ENCODE results near the gene MICALL1.
"Not testable (repeated sequence)": the region's sequence is repeated elsewhere in the genome, so short reads cannot be mapped to it uniquely, and the experiment has no call there.

Gene MICALL1

DNA sequence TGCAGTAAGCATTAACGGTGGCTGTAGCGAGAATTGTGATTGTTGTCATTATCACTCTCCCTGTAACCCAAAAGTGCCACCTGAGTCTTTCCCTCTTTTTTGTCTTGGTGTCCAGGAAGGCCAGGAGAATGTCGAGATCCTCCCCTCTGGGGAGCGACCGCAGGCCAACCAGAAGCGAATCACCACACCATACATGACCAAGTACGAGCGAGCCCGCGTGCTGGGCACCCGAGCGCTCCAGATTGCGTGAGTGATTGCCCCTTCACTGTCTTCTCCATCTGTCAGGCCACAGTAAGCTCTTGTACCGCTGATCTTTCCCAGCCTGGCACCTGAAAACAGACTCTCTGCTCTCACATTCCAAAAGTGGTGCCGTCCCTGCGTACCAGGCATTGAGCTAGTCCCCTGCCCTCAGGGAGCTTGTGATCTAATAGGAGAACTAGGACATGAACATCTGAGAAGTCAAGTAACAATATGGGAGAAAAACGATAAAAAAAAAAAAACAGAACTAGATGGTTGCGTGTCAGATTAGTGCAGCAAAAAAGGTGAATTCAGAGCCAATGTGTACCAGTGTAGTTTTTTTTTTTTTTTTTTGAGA lies 53.2 kb downstream of the MICALL1 start:
- DNase-seq (ENCODE audit: low read depth in 3 of 3), result no peak

GRCh38 chr22:37961062-37961461 lies 55.0 kb downstream of the MICALL1 start:
- DNase-seq (ENCODE audit: low read depth in 3 of 3), result no peak

DNA sequence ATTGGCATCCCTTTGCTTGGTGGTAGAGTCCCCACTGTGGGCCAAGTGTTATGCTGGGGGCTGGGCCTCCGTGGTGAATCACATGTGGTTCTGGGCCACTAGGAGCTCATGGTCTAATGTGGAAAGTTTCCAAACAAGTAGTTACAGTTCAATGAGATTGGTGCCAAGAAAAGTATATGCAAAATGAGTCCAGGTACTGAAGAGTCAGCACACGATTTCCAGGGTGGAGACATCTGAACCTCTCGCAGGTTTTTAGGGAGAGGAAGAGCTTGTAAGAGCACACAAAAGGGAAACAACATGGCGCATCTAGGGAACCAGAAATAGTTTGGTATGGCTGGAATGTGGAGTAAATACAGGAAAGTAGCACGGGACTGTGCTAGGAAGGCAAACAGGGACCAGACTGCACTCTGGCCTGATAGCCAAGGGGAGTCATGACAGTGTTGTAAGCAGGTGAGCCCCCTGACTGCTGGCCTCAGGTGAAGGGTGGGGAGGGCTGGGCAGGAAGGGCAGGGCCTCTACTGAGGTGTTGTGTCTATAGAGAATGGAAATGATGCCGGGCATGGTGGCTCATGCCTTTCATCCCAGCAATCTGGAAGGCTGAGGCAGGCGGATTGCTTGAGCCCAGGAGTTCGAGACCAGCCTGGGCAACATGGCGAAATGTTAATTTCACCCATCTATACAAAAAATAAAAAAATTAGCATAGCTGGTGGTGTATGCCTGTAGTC lies 60.0 kb downstream of the MICALL1 start:
- DNase-seq (ENCODE audit: low read depth in 3 of 3), result no peak

- no peak for DNase-seq (ENCODE audit: low read depth in 3 of 3)
These were observed 61.0 kb downstream of the MICALL1 start for GRCh38 chr22:37967147-37967546.

- DNase-seq (ENCODE audit: low read depth in 3 of 3), result no peak
These were observed 61.7 kb downstream of the MICALL1 start for GRCh38 chr22:37967637-37968451.

DNA sequence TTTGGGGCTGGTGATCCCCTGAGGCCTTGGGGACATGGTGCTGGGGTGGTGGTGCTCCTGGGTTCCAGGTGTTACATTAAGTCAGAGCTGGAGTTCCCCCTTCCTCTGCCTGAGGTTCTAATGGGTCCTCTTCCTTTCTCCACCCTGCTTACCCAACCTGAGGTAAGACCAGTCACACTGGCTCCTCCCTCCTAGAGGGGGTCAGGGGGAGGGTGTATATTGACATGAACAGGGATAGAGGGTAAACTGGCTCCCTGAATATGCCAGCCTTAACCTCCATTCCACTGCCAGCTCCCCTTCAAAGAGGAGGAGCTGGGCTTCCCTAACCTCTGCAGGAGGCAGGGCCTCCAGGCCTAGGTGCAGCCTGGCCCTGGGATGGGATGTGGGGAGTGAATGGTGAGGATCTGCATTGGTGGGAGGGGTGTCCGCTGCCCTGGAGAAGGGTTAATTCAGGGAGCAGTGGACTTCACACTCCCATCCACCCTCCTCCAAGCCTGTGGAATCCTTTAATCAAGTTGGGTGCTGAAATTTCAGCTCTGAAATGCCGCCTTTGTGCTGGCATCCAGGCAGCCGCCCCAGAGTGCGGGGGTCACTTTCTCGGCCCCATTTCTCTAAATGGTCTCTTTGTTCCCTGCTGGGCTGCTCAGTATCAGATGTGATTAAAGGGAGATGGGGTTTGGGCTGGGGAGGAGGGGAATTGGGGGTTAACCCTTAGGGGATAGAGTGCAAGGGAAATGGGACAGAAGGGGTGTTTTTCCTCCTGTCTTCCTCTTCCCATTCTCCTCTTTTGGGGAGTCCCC lies 62.6 kb downstream of the MICALL1 start:
- no peak for DNase-seq (ENCODE audit: low read depth in 3 of 3)

GRCh38 chr22:37970864-37971263 lies 64.8 kb downstream of the MICALL1 start:
- DNase-seq (ENCODE audit: low read depth in 3 of 3), result no peak

DNA sequence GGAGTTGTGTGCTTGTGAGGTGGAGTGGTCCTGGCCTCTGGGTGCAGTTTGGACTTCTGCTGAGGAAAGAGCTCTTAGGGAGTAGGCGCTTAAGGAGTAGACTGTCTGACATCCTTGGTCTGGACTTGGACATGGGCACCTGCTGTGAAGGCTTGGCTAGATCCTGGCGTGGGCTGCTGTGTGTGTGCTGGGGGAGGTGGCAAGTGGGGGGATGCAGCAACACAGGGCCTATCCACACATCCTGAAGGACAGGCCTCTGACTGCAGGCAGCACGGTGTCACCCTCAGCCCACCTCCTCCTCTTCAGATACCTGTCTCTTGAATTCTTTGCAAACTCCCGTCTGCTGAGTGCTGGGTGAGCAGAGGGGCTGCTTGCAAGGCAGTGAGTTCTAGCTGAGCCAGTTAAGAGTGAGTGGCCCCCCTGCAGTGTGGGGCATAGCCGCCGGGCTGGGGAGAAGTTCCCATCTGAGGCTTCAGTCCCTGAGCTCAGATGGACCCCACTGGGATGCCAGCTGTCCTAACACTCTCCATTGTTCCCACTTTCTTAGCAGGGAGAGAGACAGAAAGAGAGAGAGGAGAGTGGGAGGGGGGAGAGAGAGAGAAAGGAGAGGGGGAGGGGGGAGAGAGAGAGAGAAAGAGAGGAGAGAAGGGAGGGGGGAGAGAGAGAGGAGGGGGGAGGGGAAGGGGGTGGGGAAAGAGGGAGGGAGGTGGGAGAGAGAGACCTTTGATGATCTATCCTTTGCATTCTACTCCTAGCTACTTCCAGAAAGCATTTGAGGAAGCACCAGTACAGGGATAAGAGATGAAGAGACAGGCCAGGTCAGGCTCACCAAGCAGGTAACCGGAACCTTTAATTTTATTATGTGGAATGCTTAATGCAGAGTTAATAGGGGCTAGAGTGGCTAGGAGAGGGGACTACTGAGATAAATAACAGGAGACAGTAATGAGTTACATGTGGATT lies 65.7 kb downstream of the MICALL1 start:
- DNase-seq (ENCODE audit: low read depth in 3 of 3), result no peak

- DNase-seq (ENCODE audit: low read depth in 3 of 3), result no peak
These were observed 66.4 kb downstream of the MICALL1 start for GRCh38 chr22:37972527-37972926.

GRCh38 chr22:37973271-37974170 lies 67.4 kb downstream of the MICALL1 start:
- DNase-seq (ENCODE audit: low read depth in 3 of 3), result no peak

- DNase-seq (ENCODE audit: low read depth in 3 of 3), result no peak
These were observed 69.1 kb downstream of the MICALL1 start for GRCh38 chr22:37975153-37975552.

DNA sequence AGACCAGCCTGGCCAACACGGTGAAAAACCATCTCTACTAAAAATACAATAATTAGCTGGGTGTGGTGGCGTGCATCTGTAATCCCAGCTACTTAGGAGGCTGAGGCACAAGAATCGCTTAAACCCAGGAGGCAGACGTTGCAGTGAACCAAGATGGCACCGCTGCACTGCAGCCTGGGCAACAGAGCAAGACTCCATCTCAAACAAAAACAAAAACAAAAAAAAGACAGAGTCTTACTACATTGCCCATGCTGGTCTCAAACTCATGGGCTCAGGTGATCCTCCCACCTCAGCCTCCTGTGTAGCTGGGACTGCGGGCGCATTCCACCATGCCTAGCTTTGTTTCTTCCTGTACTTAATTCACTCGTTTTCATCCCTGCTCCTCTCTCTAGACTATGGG lies 69.9 kb downstream of the MICALL1 start:
- DNase-seq (ENCODE audit: low read depth in 3 of 3), result not testable (repeated sequence)

DNA sequence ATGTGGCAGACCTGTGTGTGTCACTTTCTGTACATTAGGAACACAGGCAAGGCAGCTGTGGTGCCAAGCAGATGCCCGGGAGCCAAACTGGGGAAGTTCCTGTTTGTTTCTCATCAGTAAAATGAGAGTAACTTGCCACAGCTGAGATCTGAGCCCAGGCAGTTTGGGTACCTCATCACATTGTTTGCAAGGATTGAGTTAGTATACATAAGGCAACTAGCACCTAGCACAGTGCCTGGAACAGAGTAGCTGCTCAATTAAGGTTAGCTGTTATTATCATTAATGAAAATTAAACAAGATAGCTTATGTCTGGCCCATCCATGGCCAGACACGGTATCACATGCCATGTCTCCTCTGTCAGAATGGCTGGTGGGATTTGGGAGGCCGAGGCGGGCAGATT lies 70.5 kb downstream of the MICALL1 start:
- no peak for DNase-seq (ENCODE audit: low read depth in 3 of 3)

- no peak for DNase-seq (ENCODE audit: low read depth in 3 of 3)
These were observed 73.7 kb downstream of the MICALL1 start for GRCh38 chr22:37979782-37980181.

- no peak for DNase-seq (ENCODE audit: low read depth in 3 of 3)
These were observed 75.3 kb downstream of the MICALL1 start for GRCh38 chr22:37981282-37982011.

DNA sequence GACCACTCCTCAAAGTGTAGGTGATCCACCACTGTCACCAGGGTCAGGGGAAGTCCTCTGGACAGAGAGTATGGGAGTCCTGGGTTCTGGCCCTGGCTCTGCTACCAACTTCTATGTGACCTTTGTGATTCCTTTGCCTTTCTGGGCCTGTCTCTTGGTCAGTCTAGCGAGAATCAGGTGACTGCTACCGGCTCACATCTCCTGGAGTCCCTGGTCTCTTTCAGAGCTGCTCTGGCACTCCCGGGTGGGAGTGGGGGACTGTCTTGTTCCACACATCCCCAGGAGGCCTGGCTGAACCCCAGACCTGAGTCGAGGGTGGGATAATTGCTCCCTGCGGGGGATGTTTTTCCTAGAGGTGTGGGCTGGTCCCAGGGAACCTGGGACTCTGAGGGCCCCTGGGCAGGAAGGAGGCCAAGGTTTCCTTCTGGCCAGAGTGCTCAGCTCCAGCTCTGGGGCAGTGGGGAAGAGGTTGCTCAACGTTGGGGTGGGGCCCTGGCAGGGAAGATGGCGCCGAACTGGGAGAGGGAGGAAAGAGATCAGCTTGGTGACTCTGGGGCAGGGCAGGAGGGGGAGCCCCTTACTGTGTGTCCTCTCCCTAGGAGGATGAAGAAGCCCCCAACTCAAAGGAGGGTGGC lies 76.2 kb downstream of the MICALL1 start:
- DNase-seq (ENCODE audit: low read depth in 3 of 3), result no peak

- no peak for DNase-seq (ENCODE audit: low read depth in 3 of 3)
These were observed 77.1 kb downstream of the MICALL1 start for GRCh38 chr22:37982938-37983859.
